HepG2 (cell line): Measurements from ENCODE around the gene BCAS1. TPM values are rescaled to one million over a fixed set of nuclear protein-coding genes. Genes with fewer than 3 reads are reported as not detected.

ENCODE experiments used
- ATAC-seq: fragments of 200-7000 bp; cut with Tn5 transposase; 3 replicates; pipeline ENCODE4 v1.9.1; 2020; ENCODE audit warnings: mild to moderate bottlenecking, moderate library complexity
- BruUV-seq: library from RNA; stranded (reverse); fragments of 400-500 nt; replicated peaks from 2 replicates; lab custom pipeline; 2021; lab: Mats Ljungman, UMichigan
- CTCF ChIA-PET: fragments of 300-600 bp; formaldehyde crosslinking; extraction: SDS; loops from one replicate; lab custom pipeline; 2021; ENCODE audit warnings: low total read pairs, inconsistent platforms, low intra/inter-chr PET ratio; lab: Yijun Ruan, JAX
- POLR2A ChIA-PET: fragments of 350-600 bp; sonication (Branson Sonifier 250); formaldehyde crosslinking; loops from one replicate; lab custom pipeline; 2020; ENCODE audit warnings: antibody characterized with exemption, inconsistent platforms; lab: Yijun Ruan, JAX
- DNase-seq: peaks from one replicate; pipeline ENCODE4 v3.0.0-alpha.2; 2015; ENCODE audit warnings: low spot score
- FAIRE-seq: peaks from 3 replicates; lab custom pipeline; 2011; peaks lifted over from hg19 to GRCh38; lab: Jason Lieb, UNC
- H2AFZ ChIP-seq: one replicate; pipeline ENCODE4 v1.6.1; 2011; ENCODE audit warnings: low read length, inconsistent platforms
- H3K27ac ChIP-seq: fragments of 300-600 bp; 3 replicates; pipeline ENCODE4 v1.8.0; 2011; ENCODE audit warnings: mixed run types, mild to moderate bottlenecking, mixed read lengths, low read length, inconsistent platforms; ENCODE audit not compliant: insufficient read depth; ENCODE audit errors: extremely low read length
- H3K27me3 ChIP-seq, 2 experiments: fragments of 200-600 bp in 1 of 2; 2 replicates in 1 of 2; 3 replicates in 1 of 2; pipeline versions ENCODE4 v1.6.0 to v1.8.0; 2011; ENCODE audit warnings: low read length in 2 of 2, mild to moderate bottlenecking in 2 of 2, moderate library complexity in 2 of 2, inconsistent platforms in 1 of 2; ENCODE audit not compliant: insufficient read depth in 2 of 2, control insufficient read depth in 1 of 2
- H3K36me3 ChIP-seq, 2 experiments: fragments of 200-600 bp in 1 of 2; replicated peaks in 1 of 2; 2 replicates in 1 of 2; 3 replicates in 1 of 2; pipeline versions ENCODE4 v1.5.1 to v1.8.0; 2011; ENCODE audit warnings: low read length in 2 of 2, inconsistent platforms in 1 of 2; ENCODE audit not compliant: insufficient read depth in 2 of 2, control insufficient read depth in 1 of 2
- H3K4me1 ChIP-seq: 2 replicates; pipeline ENCODE4 v1.5.1; 2012; ENCODE audit warnings: low read length, inconsistent platforms; ENCODE audit not compliant: insufficient read depth
- H3K4me2 ChIP-seq: 2 replicates; pipeline ENCODE4 v1.6.0; 2011; ENCODE audit warnings: low read depth, low read length, inconsistent platforms
- H3K4me3 ChIP-seq, 3 experiments: fragments of 200-600 bp in 1 of 3; sonication (generic), shearing (Covaris generic) in 1 of 3; replicated peaks in 1 of 3; 2 replicates each; pipeline ENCODE4 v1.5.1; 2011 to 2016; ENCODE audit warnings: low read length in 3 of 3, inconsistent platforms in 2 of 3, low read depth in 2 of 3, mild to moderate bottlenecking in 2 of 3, control low read depth in 1 of 3, mixed read lengths in 1 of 3; ENCODE audit not compliant: insufficient read depth in 1 of 3
- H3K79me2 ChIP-seq: one replicate; pipeline ENCODE4 v1.6.1; 2011; ENCODE audit warnings: low read length, inconsistent platforms; ENCODE audit not compliant: insufficient read depth
- H3K9ac ChIP-seq: 2 replicates; pipeline ENCODE4 v1.6.0; 2011; ENCODE audit warnings: mild to moderate bottlenecking, low read depth, low read length, inconsistent platforms; ENCODE audit not compliant: insufficient read depth
- H3K9me3 ChIP-seq: 2 replicates; pipeline ENCODE4 v1.5.1; 2012; ENCODE audit warnings: mild to moderate bottlenecking, low read length
- H4K20me1 ChIP-seq: 2 replicates; pipeline ENCODE4 v1.6.0; 2011; ENCODE audit warnings: inconsistent platforms, mild to moderate bottlenecking, low read length, moderate library complexity; ENCODE audit not compliant: insufficient read depth
- MEF2D ChIP-seq: sonication (generic); formaldehyde crosslinking; IDR thresholded peaks from 2 replicates; pipeline ENCODE4 v1.5.1; 2020; ENCODE audit warnings: mild to moderate bottlenecking, missing genetic modification reagents
- SOX13 ChIP-seq, 3 experiments: fragments of 450-650 bp in 1 of 3; sonication (generic) in 1 of 3; formaldehyde crosslinking in 1 of 3; IDR thresholded peaks in 2 of 3; conservative IDR thresholded peaks in 1 of 3; 2 replicates each; pipeline versions ENCODE4 v1.5.0 to v1.6.1; 2016 to 2020; ENCODE audit warnings: antibody characterized with exemption in 1 of 3, mild to moderate bottlenecking in 1 of 3, missing compliant biosample characterization in 1 of 3, missing genetic modification reagents in 1 of 3, moderate library complexity in 1 of 3
- SOX6 ChIP-seq, 2 experiments: fragments of 450-650 bp in 1 of 2; sonication (generic) in 1 of 2; formaldehyde crosslinking in 1 of 2; IDR thresholded peaks; 2 replicates each; pipeline versions ENCODE4 v1.4.0 to v1.6.1; 2017 to 2020; ENCODE audit warnings: antibody characterized with exemption in 1 of 2, mild to moderate bottlenecking in 1 of 2, missing genetic modification reagents in 1 of 2
- SRSF1 ChIP-seq: fragments of 200-400 bp; formaldehyde crosslinking; optimal IDR thresholded peaks from 2 replicates; pipeline ENCODE3; 2017; ENCODE audit warnings: mild to moderate bottlenecking, low read depth, low read length, moderate library complexity
- ZNF235 ChIP-seq: sonication (generic); formaldehyde crosslinking; IDR thresholded peaks from 2 replicates; pipeline ENCODE4 v1.8.1; 2023; ENCODE audit warnings: mild to moderate bottlenecking, missing genetic modification reagents, borderline replicate concordance
- WGBS: methylation state at CpG from one replicate; pipeline ENCODE4 v1.1.6; 2017; ENCODE audit warnings: low lambda C conversion rate; 5-methylcytosine and 5-hydroxymethylcytosine counted together
- in situ Hi-C: cut with HindIII; loops from 2 replicates; pipeline ENCODE4 v1.10.0; 2017; ENCODE audit warnings: low pct_unique_long_range_greater_than_20kb; ENCODE audit not compliant: extremely low pct_ligation_motif_present
- intact Hi-C: fragments of 100-400 bp; cut with micrococcal nuclease; formaldehyde crosslinking; loops from one replicate; pipeline ENCODE4 v1.10.0; 2022; ENCODE audit not compliant: unreplicated experiment
- polyA plus RNA-seq, 8 experiments: library from polyadenylated mRNA; depleted of rRNA in 3 of 8; stranded (reverse) in 7 of 8; unstranded in 1 of 8; fragments of >200 nt; fragmentation: Illumina TruSeq in 4 of 8; extraction: Trizol in 4 of 8; gene quantifications; 2 replicates each; pipeline versions ENCODE4 v1.2.1 to v1.2.3, GENCODE V29; 2011 to 2016; ENCODE audit warnings: low read depth in 4 of 8, missing spikeins in 1 of 8, mixed read lengths in 1 of 8; ENCODE audit not compliant: insufficient read depth in 1 of 8
- total RNA-seq, 5 experiments: library from RNA; depleted of rRNA; stranded (reverse); fragments of >200 nt; fragmentation: Illumina TruSeq; extraction: Trizol; gene quantifications; 2 replicates each; pipeline ENCODE4 v1.2.3, GENCODE V29; 2016; ENCODE audit warnings: low read depth in 1 of 5
- TF ChIP-seq, protein P1 (sequence below): IDR thresholded peaks from 2 replicates; pipeline ENCODE4 v1.6.1; 2016; ENCODE audit warnings: mild to moderate bottlenecking
- TF ChIP-seq, protein P2 (sequence below): sonication (generic); formaldehyde crosslinking; conservative IDR thresholded peaks from 2 replicates; pipeline ENCODE4 v1.4.0; 2020; ENCODE audit warnings: missing genetic modification reagents
- TF ChIP-seq, protein P3 (sequence below): sonication (generic); formaldehyde crosslinking; IDR thresholded peaks from 2 replicates; pipeline ENCODE4 v1.5.0; 2020; ENCODE audit warnings: missing genetic modification reagents, mild to moderate bottlenecking, borderline replicate concordance

The BCAS1 gene
- total and polyA plus RNA-seq, 2 of the 13 experiments (the other 11 are each of a cell fraction or from before 2014, with no cell fraction given): 0.55 to 0.91 TPM

DNA sequence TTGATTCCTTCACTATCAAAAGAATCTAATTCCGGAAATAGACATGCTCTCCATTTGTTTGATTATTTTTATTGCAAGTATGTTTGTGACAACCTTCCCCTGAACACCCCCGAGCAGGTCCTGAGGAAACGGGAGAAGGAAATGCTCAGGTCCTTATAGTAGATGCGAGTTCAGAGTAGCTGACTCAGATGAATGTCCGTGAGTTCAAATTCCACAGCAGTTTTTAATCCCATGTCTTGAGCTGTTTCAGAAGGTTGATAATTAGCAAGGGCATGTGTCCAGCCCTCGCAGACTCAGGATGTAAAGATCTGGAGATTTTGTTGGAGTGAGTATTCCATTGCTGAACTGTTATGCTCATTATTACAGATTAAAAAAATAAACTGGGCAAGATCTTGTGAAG, 169.3 kb downstream of the BCAS1 start (continued):
- TF ChIP-seq, protein P1, sequence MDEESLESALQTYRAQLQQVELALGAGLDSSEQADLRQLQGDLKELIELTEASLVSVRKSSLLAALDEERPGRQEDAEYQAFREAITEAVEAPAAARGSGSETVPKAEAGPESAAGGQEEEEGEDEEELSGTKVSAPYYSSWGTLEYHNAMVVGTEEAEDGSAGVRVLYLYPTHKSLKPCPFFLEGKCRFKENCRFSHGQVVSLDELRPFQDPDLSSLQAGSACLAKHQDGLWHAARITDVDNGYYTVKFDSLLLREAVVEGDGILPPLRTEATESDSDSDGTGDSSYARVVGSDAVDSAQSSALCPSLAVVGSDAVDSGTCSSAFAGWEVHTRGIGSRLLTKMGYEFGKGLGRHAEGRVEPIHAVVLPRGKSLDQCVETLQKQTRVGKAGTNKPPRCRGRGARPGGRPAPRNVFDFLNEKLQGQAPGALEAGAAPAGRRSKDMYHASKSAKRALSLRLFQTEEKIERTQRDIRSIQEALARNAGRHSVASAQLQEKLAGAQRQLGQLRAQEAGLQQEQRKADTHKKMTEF (CRISPR knock-in tag): no peak

DNA sequence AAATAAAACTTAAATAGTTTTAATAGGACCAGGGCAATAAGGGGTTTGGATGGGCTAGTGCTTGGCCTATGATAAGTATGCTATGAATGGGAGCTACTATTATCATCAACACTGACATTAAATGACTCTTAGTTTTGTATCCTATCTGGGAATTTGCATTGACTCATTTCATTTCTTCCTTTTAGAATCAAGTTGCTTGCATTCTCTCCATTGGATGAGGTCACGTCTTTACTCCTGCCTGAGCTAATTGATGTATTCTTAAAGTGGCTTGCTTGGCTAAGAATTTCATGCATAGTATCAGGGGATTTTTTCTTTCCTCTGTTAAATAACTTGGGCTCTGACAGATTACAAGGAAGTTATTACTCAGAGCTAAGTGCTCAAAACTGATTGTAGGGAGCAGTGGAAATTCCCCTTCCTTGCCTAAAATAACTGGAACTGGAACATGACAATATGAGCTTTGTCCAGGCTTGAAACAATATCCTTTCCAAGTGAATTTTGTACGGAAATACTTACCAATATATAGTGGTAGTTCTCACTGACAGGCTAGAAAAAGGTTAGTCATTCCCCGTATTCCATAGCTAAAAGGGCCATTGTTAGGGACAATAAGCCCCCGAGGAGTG, 169.9 kb downstream of the BCAS1 start:
- TF ChIP-seq SOX13 (IDR thresholded peaks at IDR 0.05) (no peak), SOX13 (CRISPR knock-in tag; conservative IDR thresholded peaks at IDR 0.05 in 1 of 2, IDR thresholded peaks at IDR 0.05 in 1 of 2) (peak in 1 of 2 experiments; percentile 46; a peak in 1 of 4 replicates), ZNF235 (CRISPR knock-in tag) (no peak), SRSF1 (no peak), MEF2D (no peak), SOX6 (IDR thresholded peaks at IDR 0.05) (no peak), SOX6 (CRISPR knock-in tag; IDR thresholded peaks at IDR 0.05) (0 out of 2 replicates have a peak, but pooled peaks have one; percentile 20)
- TF ChIP-seq, protein P2, sequence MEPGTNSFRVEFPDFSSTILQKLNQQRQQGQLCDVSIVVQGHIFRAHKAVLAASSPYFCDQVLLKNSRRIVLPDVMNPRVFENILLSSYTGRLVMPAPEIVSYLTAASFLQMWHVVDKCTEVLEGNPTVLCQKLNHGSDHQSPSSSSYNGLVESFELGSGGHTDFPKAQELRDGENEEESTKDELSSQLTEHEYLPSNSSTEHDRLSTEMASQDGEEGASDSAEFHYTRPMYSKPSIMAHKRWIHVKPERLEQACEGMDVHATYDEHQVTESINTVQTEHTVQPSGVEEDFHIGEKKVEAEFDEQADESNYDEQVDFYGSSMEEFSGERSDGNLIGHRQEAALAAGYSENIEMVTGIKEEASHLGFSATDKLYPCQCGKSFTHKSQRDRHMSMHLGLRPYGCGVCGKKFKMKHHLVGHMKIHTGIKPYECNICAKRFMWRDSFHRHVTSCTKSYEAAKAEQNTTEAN (CRISPR knock-in tag): no peak
- TF ChIP-seq, protein P3, sequence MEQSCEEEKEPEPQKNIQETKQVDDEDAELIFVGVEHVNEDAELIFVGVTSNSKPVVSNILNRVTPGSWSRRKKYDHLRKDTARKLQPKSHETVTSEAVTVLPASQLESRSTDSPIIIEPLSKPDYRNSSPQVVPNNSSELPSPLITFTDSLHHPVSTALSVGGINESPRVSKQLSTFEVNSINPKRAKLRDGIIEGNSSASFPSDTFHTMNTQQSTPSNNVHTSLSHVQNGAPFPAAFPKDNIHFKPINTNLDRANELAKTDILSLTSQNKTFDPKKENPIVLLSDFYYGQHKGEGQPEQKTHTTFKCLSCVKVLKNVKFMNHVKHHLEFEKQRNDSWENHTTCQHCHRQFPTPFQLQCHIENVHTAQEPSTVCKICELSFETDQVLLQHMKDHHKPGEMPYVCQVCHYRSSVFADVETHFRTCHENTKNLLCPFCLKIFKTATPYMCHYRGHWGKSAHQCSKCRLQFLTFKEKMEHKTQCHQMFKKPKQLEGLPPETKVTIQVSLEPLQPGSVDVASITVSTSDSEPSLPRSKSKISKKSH (CRISPR knock-in tag): no peak
- WGBS: 13% methylated on average over 4 of the region's 4 CpGs
- Histone ChIP-seq H3K9me3 (no peaks in the 10 kb centered on the region), H3K4me3 (no peak overlapping the region), H4K20me1 (no peaks in the 10 kb centered on the region), H3K27me3 (peaks cover 1 to 10% of the 10 kb centered on the region in 2 experiments; a peak in 2 of 5 replicates), H3K27ac (no peak overlapping the region), H3K4me1 (peaks cover 34% of the 10 kb centered on the region), H3K4me2 (peak overlapping the region; percentile 44), H3K36me3 (no peaks in the 10 kb centered on the region), H3K79me2 (no peaks in the 10 kb centered on the region), H3K9ac (no peak overlapping the region), H2AFZ (no peak overlapping the region)
- in situ Hi-C loops (no loop called here), intact Hi-C loops (no loop called here)
- no peak for ATAC-seq
- no TSS peak for BruUV-seq
- no peak for DNase-seq
- ChIA-PET POLR2A (interaction anchor here (1.0 kb wide), 1 partner anchor 20 kb away, joined by 3 read pairs; no protein-coding TSS in a partner anchor), CTCF (no interaction called here)
- no peak for FAIRE-seq
